Activated T-cell treated with anti-CD3 and anti-CD28 coated beads for 24 hours (primary cell): Measurements from ENCODE around the gene TCAP.
A peak's percentile ranks its signal among the peaks of the same experiment; 100 is the strongest.

ENCODE experiments used
- DNase-seq: peaks from one replicate; pipeline ENCODE4 v3.0.0-alpha.2; 2020; ENCODE audit warnings: low read depth

TCAP gene

GRCh38 chr17:39651923-39652586, 13.1 kb upstream of the TCAP start:
- DNase-seq = no peak

DNA sequence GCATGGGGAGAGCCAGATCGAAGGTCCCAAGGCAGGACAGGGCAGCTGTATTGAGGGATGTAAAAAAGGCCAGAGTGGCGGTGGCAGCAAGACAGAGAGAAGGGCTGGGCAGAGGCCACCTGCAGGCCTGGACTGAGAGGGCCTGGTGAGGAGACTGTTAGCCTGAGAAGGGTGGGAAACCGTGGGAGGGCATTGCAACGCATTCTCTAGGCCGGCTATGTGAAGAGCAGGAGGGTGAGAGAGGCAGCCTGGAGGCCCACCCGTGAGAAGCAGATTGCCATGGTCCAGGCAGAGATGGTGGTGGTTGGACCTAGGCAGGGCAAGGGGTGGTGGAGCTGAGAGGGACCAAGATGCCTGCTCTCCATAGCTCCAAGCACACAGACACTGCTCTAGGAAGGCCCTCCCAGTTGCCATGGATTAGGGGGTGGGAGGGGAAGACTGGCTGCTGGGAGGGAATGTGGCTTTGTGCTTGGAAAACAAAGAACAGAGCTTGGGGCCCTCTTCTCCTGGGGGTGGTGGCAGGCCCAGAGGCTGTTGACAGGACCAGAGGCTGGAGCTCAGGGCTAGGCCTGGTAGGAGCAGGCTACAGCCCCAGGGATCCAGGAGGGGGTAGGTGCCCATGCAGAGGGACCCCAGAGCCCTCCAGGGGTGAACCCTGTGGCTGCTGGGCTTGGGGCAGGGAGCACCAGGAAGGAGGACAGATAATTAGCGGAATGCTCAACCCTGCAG, 12.4 kb upstream of the TCAP start:
- no peak for DNase-seq

GRCh38 chr17:39653316-39653661, 11.9 kb upstream of the TCAP start:
- DNase-seq = no peak

DNA sequence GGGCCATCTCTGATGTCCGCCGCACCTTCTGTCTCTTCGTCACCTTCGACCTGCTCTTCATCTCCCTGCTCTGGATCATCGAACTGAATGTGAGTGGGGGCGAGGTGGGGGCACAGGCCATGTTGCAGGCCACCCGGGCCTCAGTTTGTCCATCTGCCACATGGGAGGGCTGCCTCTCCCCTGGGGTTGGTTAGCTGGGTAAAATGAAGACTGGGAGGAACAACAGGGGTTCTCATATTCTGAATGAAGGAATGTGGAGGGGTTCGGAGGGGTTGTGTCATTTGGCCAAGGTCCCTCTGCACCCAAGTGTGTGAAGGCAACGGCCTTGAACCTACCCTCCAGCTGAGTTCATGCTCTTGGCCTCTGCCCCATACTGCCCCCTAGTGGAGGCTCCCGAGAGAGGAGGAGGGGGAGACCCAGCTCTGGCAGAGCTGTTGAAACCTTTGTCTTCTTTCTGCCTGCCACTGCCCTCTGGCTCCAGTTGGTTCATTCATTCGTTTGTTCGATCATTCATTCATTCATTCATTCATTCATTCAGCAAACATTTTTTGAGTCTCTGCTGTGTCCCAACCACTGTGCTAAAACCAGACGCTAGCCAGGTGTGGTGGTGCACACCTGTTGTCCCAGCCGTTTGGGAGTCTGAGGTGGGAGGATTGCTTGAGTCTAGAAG, 11.4 kb upstream of the TCAP start:
- peak; percentile 66 for DNase-seq

- DNase-seq = no peak
These were observed 10.0 kb upstream of the TCAP start for GRCh38 chr17:39655105-39655504.

DNA sequence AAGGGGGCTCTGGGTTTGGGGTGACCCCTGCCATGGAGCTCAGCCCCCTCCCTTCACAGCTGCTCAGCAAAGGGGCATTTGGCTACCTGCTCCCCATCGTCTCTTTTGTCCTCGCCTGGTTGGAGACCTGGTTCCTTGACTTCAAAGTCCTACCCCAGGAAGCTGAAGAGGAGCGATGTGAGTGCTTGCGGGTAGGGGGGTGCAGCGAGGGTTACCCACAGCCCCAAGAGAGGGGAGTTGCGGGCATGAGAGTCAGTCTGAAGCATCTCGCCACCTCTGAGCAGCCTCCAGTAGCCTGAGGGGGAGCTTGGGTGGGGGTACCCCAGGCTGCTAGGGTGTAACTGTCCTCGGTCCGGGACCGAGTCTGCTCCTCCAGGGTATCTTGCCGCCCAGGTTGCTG, 6.8 kb upstream of the TCAP start:
- DNase-seq = no peak

DNA sequence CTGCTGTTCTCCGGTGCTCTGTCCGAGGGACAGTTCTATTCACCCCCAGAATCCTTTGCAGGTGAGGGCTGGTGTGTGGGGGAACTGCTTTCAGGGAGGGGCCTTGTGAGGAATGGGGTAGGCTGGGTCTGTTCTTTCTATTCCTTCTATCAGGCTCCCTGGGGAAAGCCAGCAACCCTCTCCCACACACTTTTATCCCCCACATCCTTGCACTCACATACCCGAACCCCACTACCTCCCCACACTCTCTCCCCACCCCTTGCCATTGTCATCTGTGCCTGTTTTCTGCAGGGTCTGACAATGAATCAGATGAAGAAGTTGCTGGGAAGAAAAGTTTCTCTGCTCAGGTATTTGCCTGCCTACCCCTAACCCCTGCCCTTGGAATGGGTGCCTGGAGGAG, 6.4 kb upstream of the TCAP start:
- no peak for DNase-seq

DNA sequence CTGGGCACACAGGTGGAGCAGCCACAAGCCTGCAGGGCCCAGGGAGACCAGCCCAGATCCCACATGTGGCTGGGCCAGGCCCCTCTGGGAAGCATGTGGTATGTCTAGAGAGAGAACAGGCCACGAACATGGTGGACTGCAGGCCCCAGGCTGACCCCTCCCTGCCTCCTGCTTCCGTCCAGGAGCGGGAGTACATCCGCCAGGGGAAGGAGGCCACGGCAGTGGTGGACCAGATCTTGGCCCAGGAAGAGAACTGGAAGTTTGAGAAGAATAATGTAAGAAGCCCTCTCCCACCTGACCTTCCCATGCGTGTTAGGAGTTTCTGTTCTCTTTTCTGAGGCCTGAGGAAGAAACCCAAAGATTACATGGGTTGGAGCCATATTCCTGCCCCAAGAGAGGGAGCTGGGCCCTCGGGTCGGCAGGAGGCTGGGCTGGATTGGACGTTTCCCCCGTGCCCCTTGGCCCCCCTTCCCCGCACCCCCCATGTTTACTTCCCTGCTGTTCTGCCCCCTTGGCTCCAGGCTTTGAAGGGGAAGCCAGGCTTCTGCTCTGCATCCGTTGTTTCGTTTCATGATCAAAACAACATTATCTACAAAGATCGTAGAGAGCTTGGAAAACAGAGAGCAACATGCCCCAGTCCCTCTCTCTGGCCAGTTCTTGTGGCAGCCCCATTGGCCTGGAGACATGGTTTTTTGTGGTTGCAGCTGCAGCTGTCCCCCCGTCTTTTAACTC, 5.7 kb upstream of the TCAP start:
- DNase-seq = no peak

GRCh38 chr17:39660011-39660360, 5.2 kb upstream of the TCAP start:
- no peak for DNase-seq

- DNase-seq = no peak
These were observed 4.5 kb upstream of the TCAP start for GRCh38 chr17:39660397-39661385.

- no peak for DNase-seq
These were observed 3.2 kb upstream of the TCAP start for GRCh38 chr17:39661744-39662541.

GRCh38 chr17:39662551-39663339, 2.4 kb upstream of the TCAP start:
- DNase-seq = no peak

DNA sequence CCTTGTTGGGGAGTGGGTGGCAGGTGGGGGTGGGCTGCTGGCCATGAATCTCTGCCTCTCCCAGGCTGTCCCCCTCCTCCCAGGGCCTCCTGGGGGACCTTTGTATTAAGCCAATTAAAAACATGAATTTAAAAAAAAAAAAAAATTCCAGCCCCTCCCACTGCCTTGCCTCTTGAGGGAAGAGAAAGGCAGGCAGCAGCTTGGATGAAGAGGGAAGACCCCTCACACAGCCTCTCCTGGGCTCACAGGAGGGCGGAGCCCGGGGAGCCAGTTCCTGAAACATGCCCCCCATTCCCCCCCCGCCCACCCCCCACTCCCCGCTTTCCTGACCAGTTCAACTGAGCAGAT, 1.8 kb upstream of the TCAP start:
- DNase-seq = no peak

GRCh38 chr17:39663688-39664580, 1.2 kb upstream of the TCAP start:
- no peak for DNase-seq

- no peak for DNase-seq
These were observed 584 bp downstream of the TCAP start for GRCh38 chr17:39665642-39666224.

GRCh38 chr17:39666231-39666600, 1.1 kb downstream of the TCAP start:
- DNase-seq = no peak

- no peak for DNase-seq
These were observed 1.6 kb downstream of the TCAP start for GRCh38 chr17:39666601-39667261.

- DNase-seq = no peak
These were observed 2.3 kb downstream of the TCAP start for GRCh38 chr17:39667262-39667944.
